SK-N-SH (cell line): ENCODE measurements around the gene SELPLG. TPM values are rescaled to one million over a fixed set of nuclear protein-coding genes. Genes with fewer than 3 reads are reported as not detected.
"Not testable (repeated sequence)": the region's sequence is repeated elsewhere in the genome, so short reads cannot be mapped to it uniquely, and the experiment has no call there.

Source experiments
- CTCF ChIA-PET: fragments of 300-600, 350-600 bp; formaldehyde crosslinking; extraction: SDS; loops from one replicate; lab custom pipeline; 2021; lab: Yijun Ruan, JAX
- POLR2A ChIA-PET: fragments of 350-600 bp; sonication (Branson Sonifier 250); formaldehyde crosslinking; extraction: SDS; loops from one replicate; lab custom pipeline; 2020; ENCODE audit warnings: antibody characterized with exemption, inconsistent platforms; lab: Yijun Ruan, JAX
- DNase-seq: peaks from one replicate; pipeline ENCODE4 v3.0.0; 2012
- H2AFZ ChIP-seq: fragments of 200-600 bp; sonication (generic); 2 replicates; pipeline ENCODE4 v1.8.1; 2016; ENCODE audit warnings: antibody characterized with exemption, mild to moderate bottlenecking, low read depth
- H3F3A ChIP-seq: fragments of 200-600 bp; sonication (generic); replicated peaks from 2 replicates; pipeline ENCODE3; 2016; ENCODE audit warnings: antibody characterized with exemption, mild to moderate bottlenecking; ENCODE audit not compliant: insufficient read depth
- H3K27ac ChIP-seq, 2 experiments: fragments of 200-500 bp in 1 of 2; fragments of 200-600 bp in 1 of 2; sonication (Bioruptor generic) in 1 of 2; sonication (generic), shearing (Covaris generic) in 1 of 2; 2 replicates each; pipeline versions ENCODE4 v1.5.1 to v1.6.1; 2014 to 2016; ENCODE audit warnings: low read depth in 2 of 2, inconsistent platforms in 1 of 2, low read length in 1 of 2, mild to moderate bottlenecking in 1 of 2, mixed read lengths in 1 of 2
- H3K27me3 ChIP-seq: fragments of 200-600 bp; sonication (generic), shearing (Covaris generic); 2 replicates; pipeline ENCODE4 v1.6.1; 2016; ENCODE audit warnings: mixed run types; ENCODE audit not compliant: insufficient read depth
- H3K36me3 ChIP-seq, 2 experiments: fragments of 200-500 bp in 1 of 2; fragments of 200-600 bp in 1 of 2; sonication (Bioruptor generic) in 1 of 2; sonication (generic) in 1 of 2; replicated peaks in 1 of 2; 2 replicates each; pipeline versions ENCODE3 to v1.5.1; 2014 to 2016; ENCODE audit warnings: low read length in 1 of 2, mild to moderate bottlenecking in 1 of 2; ENCODE audit not compliant: insufficient read depth in 2 of 2, control insufficient read depth in 1 of 2
- H3K4me1 ChIP-seq, 2 experiments: fragments of 200-500 bp in 1 of 2; fragments of 200-600 bp in 1 of 2; sonication (Bioruptor generic) in 1 of 2; sonication (generic), shearing (Covaris generic) in 1 of 2; 2 replicates each; pipeline versions ENCODE4 v1.5.1 to v1.6.1; 2014 to 2016; ENCODE audit warnings: low read depth in 1 of 2, low read length in 1 of 2, mixed run types in 1 of 2; ENCODE audit not compliant: insufficient read depth in 2 of 2, control insufficient read depth in 1 of 2
- H3K4me2 ChIP-seq: fragments of 200-600 bp; sonication (generic), shearing (Covaris generic); 2 replicates; pipeline ENCODE4 v1.6.1; 2017; ENCODE audit warnings: mixed run types
- H3K4me3 ChIP-seq, 2 experiments: fragments of 200-500 bp in 1 of 2; fragments of 200-600 bp in 1 of 2; sonication (Bioruptor generic) in 1 of 2; sonication (generic), shearing (Covaris generic) in 1 of 2; 2 replicates each; pipeline versions ENCODE4 v1.5.1 to v1.8.1; 2014 to 2016; ENCODE audit warnings: low read depth in 2 of 2, inconsistent platforms in 1 of 2, low read length in 1 of 2, mild to moderate bottlenecking in 1 of 2, mixed read lengths in 1 of 2, moderate library complexity in 1 of 2
- H3K79me2 ChIP-seq: fragments of 200-600 bp; sonication (generic); 2 replicates; pipeline ENCODE4 v1.8.1; 2017; ENCODE audit warnings: mild to moderate bottlenecking; ENCODE audit not compliant: insufficient read depth
- H3K9ac ChIP-seq: fragments of 200-600 bp; sonication (generic); 2 replicates; pipeline ENCODE4 v1.6.1; 2017; ENCODE audit warnings: mixed run types
- H3K9me2 ChIP-seq: fragments of 200-600 bp; sonication (generic); 2 replicates; pipeline ENCODE4 v1.6.1; 2017; ENCODE audit warnings: mixed run types
- H3K9me3 ChIP-seq: fragments of 200-600 bp; sonication (generic); 2 replicates; pipeline ENCODE4 v1.6.1; 2017; ENCODE audit warnings: mixed run types, mild to moderate bottlenecking, moderate library complexity
- H4K20me1 ChIP-seq: fragments of 200-600 bp; sonication (generic); 2 replicates; pipeline ENCODE4 v1.6.1; 2017; ENCODE audit warnings: mild to moderate bottlenecking, mixed run types; ENCODE audit not compliant: insufficient read depth
- CHD2 ChIP-seq: fragments of 150-350 bp; IDR thresholded peaks from 2 replicates; pipeline ENCODE4 v1.6.1; 2018; ENCODE audit warnings: low read length; ENCODE audit not compliant: partially characterized antibody
- EZH2phosphoT487 ChIP-seq: fragments of 200-600 bp; sonication (generic); IDR thresholded peaks from 2 replicates; pipeline ENCODE4 v1.6.1; 2017; ENCODE audit warnings: low read depth, mixed run types, mild to moderate bottlenecking, antibody characterized with exemption, moderate library complexity, borderline replicate concordance
- FOSL2 ChIP-seq: IDR thresholded peaks from 2 replicates; pipeline ENCODE4 v1.4.0; 2012; ENCODE audit warnings: low read depth, mild to moderate bottlenecking, moderate library complexity, borderline replicate concordance
- GABPA ChIP-seq: IDR thresholded peaks from 2 replicates; pipeline ENCODE4 v1.4.0; 2012; ENCODE audit warnings: low read depth, mild to moderate bottlenecking
- GATA2 ChIP-seq: sonication (generic); formaldehyde crosslinking; IDR thresholded peaks from 2 replicates; pipeline ENCODE4 v1.5.0; 2020; ENCODE audit warnings: mild to moderate bottlenecking, missing genetic modification reagents
- JUND ChIP-seq: IDR thresholded peaks from 2 replicates; pipeline ENCODE4 v1.4.0; 2012
- NFIC ChIP-seq: IDR thresholded peaks from 2 replicates; pipeline ENCODE4 v1.4.0; 2012; ENCODE audit warnings: borderline replicate concordance
- RAD21 ChIP-seq: IDR thresholded peaks from 2 replicates; pipeline ENCODE4 v1.6.1; 2012; ENCODE audit warnings: mild to moderate bottlenecking, low read length
- RCOR1 ChIP-seq: fragments of 150-350 bp; IDR thresholded peaks from 2 replicates; pipeline ENCODE4 v1.6.1; 2017; ENCODE audit warnings: antibody characterized with exemption, low read length
- RFX5 ChIP-seq: IDR thresholded peaks from 2 replicates; pipeline ENCODE4 v1.6.1; 2012; ENCODE audit warnings: mild to moderate bottlenecking, improper control_type of control experiment, low read length
- TAF1 ChIP-seq: IDR thresholded peaks from 2 replicates; pipeline ENCODE4 v1.6.1; 2012; ENCODE audit warnings: low read depth, mild to moderate bottlenecking, low read length, moderate library complexity, borderline replicate concordance
- TEAD4 ChIP-seq: IDR thresholded peaks from 2 replicates; pipeline ENCODE4 v1.4.0; 2012; ENCODE audit warnings: mild to moderate bottlenecking, borderline replicate concordance; ENCODE audit not compliant: insufficient read depth
- YY1 ChIP-seq: IDR thresholded peaks from 2 replicates; pipeline ENCODE4 v1.4.0; 2012; ENCODE audit warnings: low read depth, mild to moderate bottlenecking
- WGBS: methylation state at CpG from one replicate; pipeline ENCODE4 v1.1.6; 2017; ENCODE audit warnings: low lambda C conversion rate; 5-methylcytosine and 5-hydroxymethylcytosine counted together
- polyA plus RNA-seq, 3 experiments: library from polyadenylated mRNA; depleted of rRNA; stranded (reverse); fragments of >200 nt; gene quantifications; 2 replicates each; pipeline ENCODE4 v1.2.3, GENCODE V29; 2012
- TF ChIP-seq, protein P1 (sequence below): IDR thresholded peaks from 2 replicates; pipeline ENCODE4 v1.4.0; 2012; ENCODE audit warnings: low read depth
- TF ChIP-seq, protein P2 (sequence below): IDR thresholded peaks from 2 replicates; pipeline ENCODE4 v1.4.0; 2012; ENCODE audit warnings: low read depth, borderline replicate concordance
- TF ChIP-seq, protein P3 (sequence below): fragments of 200-600 bp; sonication (generic); IDR thresholded peaks from 2 replicates; pipeline ENCODE4 v1.6.1; 2017; ENCODE audit warnings: antibody characterized with exemption, mild to moderate bottlenecking, moderate library complexity
- TF ChIP-seq, protein P4 (sequence below): IDR thresholded peaks from 2 replicates; pipeline ENCODE4; 2012

SELPLG gene
- polyA plus RNA-seq, 1 of the 3 experiments (the other 2 are of a cell fraction): 2.8 TPM

DNA sequence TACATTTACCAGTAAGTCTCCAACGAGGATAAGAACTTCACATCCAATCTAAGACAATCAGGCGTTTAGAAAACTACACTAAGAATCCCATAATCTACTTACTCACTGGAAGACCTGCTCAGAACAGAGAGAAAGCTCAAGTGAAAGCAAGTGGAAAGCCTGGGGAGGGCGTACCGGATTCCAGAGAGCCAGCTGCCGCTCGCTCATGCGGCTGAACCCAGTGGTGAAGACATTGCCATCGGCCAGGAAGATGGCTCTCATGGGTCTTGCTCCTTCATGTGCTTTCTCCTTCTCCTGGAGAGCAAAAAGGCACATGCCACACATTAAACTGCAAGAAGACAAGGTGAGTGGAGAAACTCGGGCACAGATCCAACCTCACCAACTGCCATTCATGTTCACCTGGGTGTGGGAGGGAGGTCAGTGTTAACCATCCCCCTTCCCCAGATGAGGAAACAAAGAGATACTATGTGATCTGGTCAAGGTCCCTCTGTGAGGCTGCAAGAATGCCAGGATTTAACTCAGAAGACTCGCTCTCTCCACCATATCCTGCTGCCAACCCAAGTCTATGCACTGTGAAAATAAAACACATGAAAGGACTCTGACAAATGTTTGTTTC lies 23.5 kb upstream of the SELPLG start:
- Histone ChIP-seq H3K4me2 (no peak overlapping the region), H3K36me3 (peaks cover 48 to 57% of the 10 kb centered on the region in 2 experiments), H3F3A (peaks cover 33% of the 10 kb centered on the region), H3K4me1 (peaks cover 0 to 13% of the 10 kb centered on the region in 2 experiments; a peak in 2 of 4 replicates), H3K27ac (no peak overlapping the region), H3K9me3 (no peaks in the 10 kb centered on the region), H3K27me3 (no peaks in the 10 kb centered on the region), H3K9me2 (no peaks in the 10 kb centered on the region), H4K20me1 (peaks cover 2% of the 10 kb centered on the region; the same call in 1 of the 2 replicates), H3K9ac (no peak overlapping the region), H3K4me3 (no peak overlapping the region), H3K79me2 (peaks cover 84% of the 10 kb centered on the region), H2AFZ (no peak overlapping the region)
- WGBS: 93% methylated on average over 9 of the region's 10 CpGs
- DNase-seq: no peak
- no peak for TF ChIP-seq GABPA
- no peak for TF ChIP-seq TEAD4
- TF ChIP-seq, protein P1, sequence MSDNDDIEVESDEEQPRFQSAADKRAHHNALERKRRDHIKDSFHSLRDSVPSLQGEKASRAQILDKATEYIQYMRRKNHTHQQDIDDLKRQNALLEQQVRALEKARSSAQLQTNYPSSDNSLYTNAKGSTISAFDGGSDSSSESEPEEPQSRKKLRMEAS: no peak
- no peak for TF ChIP-seq RFX5
- TF ChIP-seq, protein P2, sequence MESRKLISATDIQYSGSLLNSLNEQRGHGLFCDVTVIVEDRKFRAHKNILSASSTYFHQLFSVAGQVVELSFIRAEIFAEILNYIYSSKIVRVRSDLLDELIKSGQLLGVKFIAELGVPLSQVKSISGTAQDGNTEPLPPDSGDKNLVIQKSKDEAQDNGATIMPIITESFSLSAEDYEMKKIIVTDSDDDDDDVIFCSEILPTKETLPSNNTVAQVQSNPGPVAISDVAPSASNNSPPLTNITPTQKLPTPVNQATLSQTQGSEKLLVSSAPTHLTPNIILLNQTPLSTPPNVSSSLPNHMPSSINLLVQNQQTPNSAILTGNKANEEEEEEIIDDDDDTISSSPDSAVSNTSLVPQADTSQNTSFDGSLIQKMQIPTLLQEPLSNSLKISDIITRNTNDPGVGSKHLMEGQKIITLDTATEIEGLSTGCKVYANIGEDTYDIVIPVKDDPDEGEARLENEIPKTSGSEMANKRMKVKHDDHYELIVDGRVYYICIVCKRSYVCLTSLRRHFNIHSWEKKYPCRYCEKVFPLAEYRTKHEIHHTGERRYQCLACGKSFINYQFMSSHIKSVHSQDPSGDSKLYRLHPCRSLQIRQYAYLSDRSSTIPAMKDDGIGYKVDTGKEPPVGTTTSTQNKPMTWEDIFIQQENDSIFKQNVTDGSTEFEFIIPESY: no peak
- TF ChIP-seq, protein P3, sequence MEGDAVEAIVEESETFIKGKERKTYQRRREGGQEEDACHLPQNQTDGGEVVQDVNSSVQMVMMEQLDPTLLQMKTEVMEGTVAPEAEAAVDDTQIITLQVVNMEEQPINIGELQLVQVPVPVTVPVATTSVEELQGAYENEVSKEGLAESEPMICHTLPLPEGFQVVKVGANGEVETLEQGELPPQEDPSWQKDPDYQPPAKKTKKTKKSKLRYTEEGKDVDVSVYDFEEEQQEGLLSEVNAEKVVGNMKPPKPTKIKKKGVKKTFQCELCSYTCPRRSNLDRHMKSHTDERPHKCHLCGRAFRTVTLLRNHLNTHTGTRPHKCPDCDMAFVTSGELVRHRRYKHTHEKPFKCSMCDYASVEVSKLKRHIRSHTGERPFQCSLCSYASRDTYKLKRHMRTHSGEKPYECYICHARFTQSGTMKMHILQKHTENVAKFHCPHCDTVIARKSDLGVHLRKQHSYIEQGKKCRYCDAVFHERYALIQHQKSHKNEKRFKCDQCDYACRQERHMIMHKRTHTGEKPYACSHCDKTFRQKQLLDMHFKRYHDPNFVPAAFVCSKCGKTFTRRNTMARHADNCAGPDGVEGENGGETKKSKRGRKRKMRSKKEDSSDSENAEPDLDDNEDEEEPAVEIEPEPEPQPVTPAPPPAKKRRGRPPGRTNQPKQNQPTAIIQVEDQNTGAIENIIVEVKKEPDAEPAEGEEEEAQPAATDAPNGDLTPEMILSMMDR: no peak
- TF ChIP-seq, protein P4, sequence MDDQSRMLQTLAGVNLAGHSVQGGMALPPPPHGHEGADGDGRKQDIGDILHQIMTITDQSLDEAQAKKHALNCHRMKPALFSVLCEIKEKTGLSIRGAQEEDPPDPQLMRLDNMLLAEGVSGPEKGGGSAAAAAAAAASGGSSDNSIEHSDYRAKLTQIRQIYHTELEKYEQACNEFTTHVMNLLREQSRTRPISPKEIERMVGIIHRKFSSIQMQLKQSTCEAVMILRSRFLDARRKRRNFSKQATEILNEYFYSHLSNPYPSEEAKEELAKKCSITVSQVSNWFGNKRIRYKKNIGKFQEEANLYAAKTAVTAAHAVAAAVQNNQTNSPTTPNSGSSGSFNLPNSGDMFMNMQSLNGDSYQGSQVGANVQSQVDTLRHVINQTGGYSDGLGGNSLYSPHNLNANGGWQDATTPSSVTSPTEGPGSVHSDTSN: no peak
- no peak for TF ChIP-seq YY1
- no peak for TF ChIP-seq RCOR1
- TF ChIP-seq CHD2: no peak
- TF ChIP-seq NFIC: no peak
- TF ChIP-seq JUND: no peak
- TF ChIP-seq FOSL2: no peak
- TF ChIP-seq EZH2phosphoT487: no peak
- no peak for TF ChIP-seq GATA2
- TF ChIP-seq TAF1: no peak
- TF ChIP-seq RAD21: no peak
- POLR2A ChIA-PET: no interaction called here
- CTCF ChIA-PET: interaction anchor here (1.1 kb wide), 1 partner anchor 147 kb away, joined by 4 read pairs; no protein-coding TSS in a partner anchor

DNA sequence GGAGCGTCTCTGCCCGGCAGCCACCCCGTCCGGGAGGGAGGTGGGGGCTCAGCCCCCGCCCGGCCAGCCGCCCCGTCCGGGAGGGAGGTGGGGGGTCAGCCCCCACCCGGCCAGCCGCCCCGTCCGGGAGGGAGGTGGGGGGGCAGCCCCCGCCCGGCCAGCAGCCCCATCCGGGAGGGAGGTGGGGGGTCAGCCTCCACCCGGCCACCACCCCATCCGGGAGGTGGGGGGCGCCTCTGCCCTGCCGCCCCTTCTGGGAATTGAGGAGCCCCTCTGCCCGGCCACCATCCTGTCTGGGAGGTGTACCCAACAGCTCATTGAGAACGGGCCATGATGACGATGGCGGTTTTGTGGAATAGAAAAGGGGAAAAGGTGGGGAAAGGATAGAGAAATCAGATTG lies 22.6 kb upstream of the SELPLG start:
- WGBS: 98% methylated on average over 5 of the region's 24 CpGs
- H2AFZ ChIP-seq, CTCF ChIA-PET, H3K4me3 ChIP-seq, POLR2A ChIA-PET, H3K9me3 ChIP-seq, DNase-seq, H4K20me1 ChIP-seq, H3K4me2 ChIP-seq, H3K27me3 ChIP-seq, H3K9me2 ChIP-seq, H3K27ac ChIP-seq, H3K9ac ChIP-seq: not testable (repeated sequence)
- Histone ChIP-seq H3K4me1 (peaks cover 0 to 13% of the 10 kb centered on the region in 2 experiments; a peak in 2 of 4 replicates), H3K36me3 (peaks cover 50 to 56% of the 10 kb centered on the region in 2 experiments), H3K79me2 (peaks cover 82% of the 10 kb centered on the region), H3F3A (peaks cover 43% of the 10 kb centered on the region)

DNA sequence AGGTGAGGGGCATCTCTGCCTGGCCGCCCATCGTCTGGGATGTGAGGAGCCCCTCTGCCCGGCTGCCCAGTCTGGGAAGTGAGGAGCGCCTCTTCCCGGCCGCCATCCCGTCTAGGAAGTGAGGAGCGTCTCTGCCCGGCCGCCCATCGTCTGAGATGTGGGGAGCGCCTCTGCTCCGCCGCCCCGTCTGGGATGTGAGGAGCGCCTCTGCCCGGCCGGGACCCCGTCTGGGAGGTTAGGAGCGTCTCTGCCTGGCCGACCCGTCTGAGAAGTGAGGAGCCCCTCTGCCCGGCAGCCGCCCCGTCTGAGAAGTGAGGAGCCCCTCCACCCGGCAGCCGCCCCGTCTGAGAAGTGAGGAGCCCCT lies 22.1 kb upstream of the SELPLG start:
- H2AFZ ChIP-seq, H3K27me3 ChIP-seq, DNase-seq, H3K27ac ChIP-seq, H3K9ac ChIP-seq, POLR2A ChIA-PET, H3K9me2 ChIP-seq, H3K4me3 ChIP-seq, H3K4me2 ChIP-seq, H4K20me1 ChIP-seq, H3K9me3 ChIP-seq: not testable (repeated sequence)
- Histone ChIP-seq H3K4me1 (peaks cover 0 to 11% of the 10 kb centered on the region in 2 experiments; a peak in 2 of 4 replicates), H3F3A (peaks cover 48% of the 10 kb centered on the region), H3K79me2 (peaks cover 79% of the 10 kb centered on the region), H3K36me3 (peaks cover 53 to 56% of the 10 kb centered on the region in 2 experiments)
- 92% methylated on average over 5 of the region's 28 CpGs for WGBS
- CTCF ChIA-PET: interaction anchor here (1.1 kb wide), 1 partner anchor 9 kb away, joined by 4 read pairs; no protein-coding TSS in a partner anchor
